ENCODE measurements around the gene MMEL1. TPM values are rescaled to one million over a fixed set of nuclear protein-coding genes. Genes with fewer than 3 reads are reported as not detected.

MMEL1 gene
- total RNA-seq, 3 donors from 2014 or later, result 9.2 to 12.7 TPM; not detected in 1

- peak overlapping the region in 2 of 3 donors; percentile 41 to 64 for H3K4me3 ChIP-seq
- DNase-seq (ENCODE audit: low spot score in 2 of 2), result no peak
- H3K36me3 ChIP-seq, result no peaks in the 10 kb centered on the region
- H3K9me3 ChIP-seq, result peaks cover 0 to 1% of the 10 kb centered on the region in 2 donors
- H3K4me1 ChIP-seq, result no peaks in the 10 kb centered on the region
- peaks cover 0 to 4% of the 10 kb centered on the region in 2 donors for H3K27me3 ChIP-seq
- intact Hi-C loops (cut with DNase I; ENCODE audit: low total_unique reads), result no loop called here
- TF ChIP-seq POLR2AphosphoS5 (IDR thresholded peaks at IDR 0.05) (no peak), CTCF (IDR thresholded peaks at IDR 0.05) (no peak)
- peak overlapping the region; percentile 71 to 72 for H3K27ac ChIP-seq
These were observed 39.5 kb downstream of the MMEL1 start for GRCh38 chr1:2593251-2593878.

- no peaks in the 10 kb centered on the region for H3K36me3 ChIP-seq
- DNase-seq (ENCODE audit: low spot score in 2 of 2), result peak in 1 of 2 donors; percentile 62
- TF ChIP-seq POLR2AphosphoS5 (IDR thresholded peaks at IDR 0.05), result no peak
- TF ChIP-seq POLR2A (IDR thresholded peaks at IDR 0.05), result no peak
- TF ChIP-seq CTCF (IDR thresholded peaks at IDR 0.05), result no peak
- peaks cover 0 to 4% of the 10 kb centered on the region in 2 donors for H3K27me3 ChIP-seq
- H3K9me3 ChIP-seq, result no peaks in the 10 kb centered on the region
- intact Hi-C loops (cut with DNase I; ENCODE audit: low total_unique reads), result no loop called here
- peak overlapping the region; percentile 71 to 72 for H3K27ac ChIP-seq
- peaks cover 0 to 2% of the 10 kb centered on the region in 2 donors for H3K4me1 ChIP-seq
- H3K4me3 ChIP-seq, result peak overlapping the region in 2 of 3 donors; percentile 32 to 64
These were observed 40.1 kb downstream of the MMEL1 start for GRCh38 chr1:2592672-2593071.

- peaks cover 0 to 5% of the 10 kb centered on the region in 2 donors for H3K4me1 ChIP-seq
- intact Hi-C loops (cut with DNase I; ENCODE audit: low total_unique reads), result no loop called here
- H3K27me3 ChIP-seq, result peaks cover 0 to 4% of the 10 kb centered on the region in 2 donors
- no peak overlapping the region for H3K4me3 ChIP-seq
- TF ChIP-seq CTCF (IDR thresholded peaks at IDR 0.05) (no peak), POLR2A (IDR thresholded peaks at IDR 0.05) (no peak), POLR2AphosphoS5 (IDR thresholded peaks at IDR 0.05) (no peak)
- H3K9me3 ChIP-seq, result no peaks in the 10 kb centered on the region
- peak overlapping the region; percentile 12 to 45 for H3K27ac ChIP-seq
- peak in 1 of 2 donors; percentile 44 for DNase-seq (ENCODE audit: low spot score in 2 of 2)
- no peaks in the 10 kb centered on the region for H3K36me3 ChIP-seq
These were observed 41.1 kb downstream of the MMEL1 start for GRCh38 chr1:2591581-2592261.

- Histone ChIP-seq H3K9me3 (no peaks in the 10 kb centered on the region), H3K4me1 (peaks cover 0 to 5% of the 10 kb centered on the region in 2 donors), H3K4me3 (no peak overlapping the region), H3K36me3 (no peaks in the 10 kb centered on the region), H3K27me3 (peaks cover 0 to 4% of the 10 kb centered on the region in 2 donors), H3K27ac (no peak overlapping the region)
- no peak for DNase-seq (ENCODE audit: low spot score in 2 of 2)
- TF ChIP-seq CTCF (IDR thresholded peaks at IDR 0.05) (no peak), POLR2AphosphoS5 (IDR thresholded peaks at IDR 0.05) (no peak), POLR2A (IDR thresholded peaks at IDR 0.05) (no peak)
- intact Hi-C loops (cut with DNase I; ENCODE audit: low total_unique reads), result no loop called here
These were observed 41.6 kb downstream of the MMEL1 start for GRCh38 chr1:2591233-2591580.
